ENCODE measurements around the gene LGR6.
A peak's percentile ranks its signal among the peaks of the same experiment; 100 is the strongest.
"Not testable (repeated sequence)": the region's sequence is repeated elsewhere in the genome, so short reads cannot be mapped to it uniquely, and the experiment has no call there.

The LGR6 gene

GRCh38 chr1:202176949-202177927, 16.4 kb upstream of the LGR6 start:
- no peak for DNase-seq (ENCODE audit: low read depth in 2 of 2)

- DNase-seq (ENCODE audit: low read depth in 2 of 2), result no peak
Observed at GRCh38 chr1:202179828-202180750, 13.5 kb upstream of the LGR6 start.

- DNase-seq (ENCODE audit: low read depth in 2 of 2), result not testable (repeated sequence)
Observed at GRCh38 chr1:202180751-202181139, 12.9 kb upstream of the LGR6 start.

GRCh38 chr1:202181586-202181985, 12.0 kb upstream of the LGR6 start:
- no peak for DNase-seq (ENCODE audit: low read depth in 2 of 2)

GRCh38 chr1:202182040-202182877, 11.3 kb upstream of the LGR6 start:
- DNase-seq (ENCODE audit: low read depth in 2 of 2), result no peak

- peak; percentile 32 to 36 for DNase-seq (ENCODE audit: low read depth in 2 of 2)
Observed at GRCh38 chr1:202184750-202185460, 8.7 kb upstream of the LGR6 start.

GRCh38 chr1:202186327-202186726, 7.3 kb upstream of the LGR6 start:
- DNase-seq (ENCODE audit: low read depth in 2 of 2), result no peak

GRCh38 chr1:202187041-202187671, 6.4 kb upstream of the LGR6 start:
- no peak for DNase-seq (ENCODE audit: low read depth in 2 of 2)

- DNase-seq (ENCODE audit: low read depth in 2 of 2), result no peak
Observed at GRCh38 chr1:202187697-202188407, 5.7 kb upstream of the LGR6 start.

- peak; percentile 47 to 49 for DNase-seq (ENCODE audit: low read depth in 2 of 2)
Observed at GRCh38 chr1:202189001-202189790, 4.4 kb upstream of the LGR6 start.

- DNase-seq (ENCODE audit: low read depth in 2 of 2), result no peak
Observed at GRCh38 chr1:202189918-202190715, 3.5 kb upstream of the LGR6 start.

GRCh38 chr1:202191391-202191790, 2.2 kb upstream of the LGR6 start:
- not testable (repeated sequence) for DNase-seq (ENCODE audit: low read depth in 2 of 2)

GRCh38 chr1:202192770-202193613, 607 bp upstream of the LGR6 start:
- peak in 1 of 2 donors; percentile 17 for DNase-seq (ENCODE audit: low read depth in 2 of 2)

GRCh38 chr1:202194328-202194648, 689 bp downstream of the LGR6 start:
- DNase-seq (ENCODE audit: low read depth in 2 of 2), result no peak

GRCh38 chr1:202197653-202198365, 4.2 kb downstream of the LGR6 start:
- peak in 1 of 2 donors; percentile 29 for DNase-seq (ENCODE audit: low read depth in 2 of 2)

- DNase-seq (ENCODE audit: low read depth in 2 of 2), result no peak
Observed at GRCh38 chr1:202198366-202198724, 4.7 kb downstream of the LGR6 start.

Data from stimulated activated CD8-positive, alpha-beta memory T cell treated with anti-CD3 and anti-CD28 coated beads, Interleukin-15, amount 100 ng/mL, for 4 hours (primary cell).